Frontal cortex (tissue), 4 donors: ENCODE data around the gene SH3RF3. TPM values are rescaled to one million over a fixed set of nuclear protein-coding genes. Genes with fewer than 3 reads are reported as not detected.
A peak's percentile ranks its signal among the peaks of the same experiment; 100 is the strongest.
"Not testable (repeated sequence)": the region's sequence is repeated elsewhere in the genome, so short reads cannot be mapped to it uniquely, and the experiment has no call there.

ENCODE experiments used
- DNase-seq, 2 donors: peaks; one replicate each; pipeline ENCODE4 v3.0.0; 2012; ENCODE audit warnings: low spot score in 2 of 2
- FAIRE-seq: peaks from 2 replicates; lab custom pipeline; 2012; peaks lifted over from hg19 to GRCh38; lab: Jason Lieb, UNC
- small RNA-seq: library from RNA; depleted of rRNA; stranded (forward); fragments of <200 nt; gene quantifications from one replicate; pipeline ENCODE3, GENCODE V24; 2014
- total RNA-seq: library from RNA; depleted of rRNA; stranded (reverse); fragments of >200 nt; gene quantifications from one replicate; pipeline ENCODE4 v1.2.3, GENCODE V29; 2014
- donor health status: control.
- donor health status: control.
- donor health status: control.

SH3RF3 gene
- total RNA-seq, 1 donor from 2014 or later: 9.0 TPM

GRCh38 chr2:109530712-109531111 lies 401.7 kb downstream of the SH3RF3 start:
- DNase-seq (no peak), FAIRE-seq (no peak)

GRCh38 chr2:109531221-109531620 lies 402.2 kb downstream of the SH3RF3 start:
- no peak for FAIRE-seq
- DNase-seq: no peak

GRCh38 chr2:109531896-109532727 lies 403.1 kb downstream of the SH3RF3 start:
- FAIRE-seq (no peak), DNase-seq (no peak)

GRCh38 chr2:109532728-109533076 lies 403.7 kb downstream of the SH3RF3 start:
- DNase-seq (no peak), FAIRE-seq (no peak)

- no peak for FAIRE-seq
- no peak for DNase-seq
These were observed 404.8 kb downstream of the SH3RF3 start for GRCh38 chr2:109533823-109534222.

- DNase-seq (no peak), FAIRE-seq (no peak)
These were observed 406.4 kb downstream of the SH3RF3 start for GRCh38 chr2:109535217-109535946.

GRCh38 chr2:109536556-109536955 lies 407.6 kb downstream of the SH3RF3 start:
- FAIRE-seq, DNase-seq: not testable (repeated sequence)

- FAIRE-seq (no peak), DNase-seq (no peak)
These were observed 408.7 kb downstream of the SH3RF3 start for GRCh38 chr2:109537565-109538222.

- FAIRE-seq (no peak), DNase-seq (no peak)
These were observed 409.5 kb downstream of the SH3RF3 start for GRCh38 chr2:109538546-109538945.

- no peak for FAIRE-seq
- no peak for DNase-seq
These were observed 413.4 kb downstream of the SH3RF3 start for GRCh38 chr2:109542384-109542783.

- peak; percentile 71 for FAIRE-seq
- peak; percentile 17 to 34 for DNase-seq
These were observed 417.1 kb downstream of the SH3RF3 start for GRCh38 chr2:109545828-109546713.

GRCh38 chr2:109547280-109547679 lies 418.3 kb downstream of the SH3RF3 start:
- FAIRE-seq (no peak), DNase-seq (no peak)

GRCh38 chr2:109549016-109549590 lies 420.1 kb downstream of the SH3RF3 start:
- FAIRE-seq: no peak
- no peak for DNase-seq

Small RNAs within 50 kb of the gene (small RNA-seq; reads per million reads assigned to genes)
- gene MIR4265 (not detected), gene MIR4266 (not detected), gene RF00017 (not detected), gene SNRPGP9 (not detected)

Other genes with a start within 250 kb of the SH3RF3 start
- under 0.01 TPM for gene EDAR, start 140.0 kb upstream of the SH3RF3 start, total RNA-seq